ENCODE results near the gene PPHLN1.

DNA sequence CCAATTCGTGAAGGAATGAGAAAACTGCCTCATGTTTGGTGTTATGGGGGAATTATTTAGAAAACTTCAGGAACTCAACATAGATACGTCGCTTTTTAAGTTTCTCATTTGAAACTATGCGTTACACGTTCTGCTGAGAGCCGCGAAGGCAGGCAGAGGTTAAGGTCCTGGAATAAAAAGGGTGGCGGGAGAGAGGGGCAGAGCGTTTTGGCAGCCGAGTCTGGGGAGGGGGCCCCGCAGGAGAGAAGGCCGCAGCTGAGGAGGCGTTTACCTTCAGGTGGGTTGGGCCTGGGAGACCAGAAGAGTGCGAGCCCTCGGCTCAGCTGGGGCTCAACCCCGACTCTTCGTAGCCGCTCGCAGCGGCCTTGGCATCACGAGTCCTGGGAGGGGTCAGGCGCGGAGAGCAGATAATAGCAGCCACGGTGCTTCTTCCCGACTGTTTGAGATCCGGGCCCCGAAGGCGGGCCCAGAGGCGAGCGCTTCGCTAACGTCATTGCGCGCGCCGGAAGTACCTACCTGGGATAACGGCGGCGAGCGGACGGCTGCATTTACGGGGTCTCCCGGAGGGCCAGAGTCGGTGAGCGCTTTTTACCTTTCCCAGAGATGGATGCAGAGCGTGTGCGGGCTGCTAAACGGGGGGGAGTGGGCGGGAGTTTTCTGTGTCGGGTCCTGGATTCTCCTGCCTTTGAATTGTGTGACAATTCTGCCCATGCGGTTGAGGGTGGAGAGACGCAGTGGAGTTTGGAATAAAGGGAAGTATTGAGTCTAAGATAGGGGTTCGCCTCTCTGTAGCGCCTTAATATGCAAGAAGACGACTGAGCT is at the start of gene PPHLN1, which contains the start of gene ZCRB1:
- TF ChIP-seq GLIS3 (CRISPR knock-in tag; IDR thresholded peaks at IDR 0.05) (no peak), ESRRG (CRISPR knock-in tag; IDR thresholded peaks at IDR 0.05) (no peak), TCF4 (CRISPR knock-in tag; IDR thresholded peaks at IDR 0.05; ENCODE audit: borderline replicate concordance) (no peak), CSDC2 (CRISPR knock-in tag; IDR thresholded peaks at IDR 0.05) (no peak), RARB (CRISPR knock-in tag; IDR thresholded peaks at IDR 0.05) (no peak), ZNF8 (CRISPR knock-in tag; IDR thresholded peaks at IDR 0.05) (0 out of 2 replicates have a peak, but pooled peaks have one; percentile 16)
- TF ChIP-seq, protein P1, sequence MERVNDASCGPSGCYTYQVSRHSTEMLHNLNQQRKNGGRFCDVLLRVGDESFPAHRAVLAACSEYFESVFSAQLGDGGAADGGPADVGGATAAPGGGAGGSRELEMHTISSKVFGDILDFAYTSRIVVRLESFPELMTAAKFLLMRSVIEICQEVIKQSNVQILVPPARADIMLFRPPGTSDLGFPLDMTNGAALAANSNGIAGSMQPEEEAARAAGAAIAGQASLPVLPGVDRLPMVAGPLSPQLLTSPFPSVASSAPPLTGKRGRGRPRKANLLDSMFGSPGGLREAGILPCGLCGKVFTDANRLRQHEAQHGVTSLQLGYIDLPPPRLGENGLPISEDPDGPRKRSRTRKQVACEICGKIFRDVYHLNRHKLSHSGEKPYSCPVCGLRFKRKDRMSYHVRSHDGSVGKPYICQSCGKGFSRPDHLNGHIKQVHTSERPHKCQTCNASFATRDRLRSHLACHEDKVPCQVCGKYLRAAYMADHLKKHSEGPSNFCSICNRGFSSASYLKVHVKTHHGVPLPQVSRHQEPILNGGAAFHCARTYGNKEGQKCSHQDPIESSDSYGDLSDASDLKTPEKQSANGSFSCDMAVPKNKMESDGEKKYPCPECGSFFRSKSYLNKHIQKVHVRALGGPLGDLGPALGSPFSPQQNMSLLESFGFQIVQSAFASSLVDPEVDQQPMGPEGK (CRISPR knock-in tag; IDR thresholded peaks at IDR 0.05; ENCODE audit: borderline replicate concordance) = no peak

All from SK-N-SH treated with all-trans-retinoic acid at 6 μM for 48 hours (cell line).